IMR-90 (cell line): Measurements from ENCODE around the gene BAMBI. TPM values are rescaled to one million over a fixed set of nuclear protein-coding genes. Genes with fewer than 3 reads are reported as not detected.
A peak's percentile ranks its signal among the peaks of the same experiment; 100 is the strongest.

Experiments used
- ATAC-seq: fragments of 200-7000 bp; cut with Tn5 transposase; 2 replicates; pipeline ENCODE4 v1.9.1; 2020; ENCODE audit warnings: low read depth, mild to moderate bottlenecking, moderate library complexity
- BruUV-seq: library from RNA; stranded (reverse); fragments of 400-500 nt; replicated peaks from 2 replicates; lab custom pipeline; 2021; lab: Mats Ljungman, UMichigan
- CTCF ChIA-PET: fragments of 300-600 bp; formaldehyde crosslinking; extraction: SDS; loops from one replicate; lab custom pipeline; 2021; ENCODE audit warnings: antibody characterized with exemption; lab: Yijun Ruan, JAX
- POLR2A ChIA-PET: fragments of 300-600 bp; sonication (Branson Sonifier 250); formaldehyde crosslinking; loops from one replicate; lab custom pipeline; 2022; ENCODE audit warnings: antibody characterized with exemption; ENCODE audit not compliant: unreplicated experiment; lab: Charles Lee
- DNase-seq: peaks from one replicate; pipeline ENCODE4 v3.0.0; 2013
- H2AFZ ChIP-seq: replicated peaks from 2 replicates; pipeline ENCODE3; 2013; ENCODE audit warnings: low read length, mild to moderate bottlenecking; ENCODE audit not compliant: poor library complexity
- H2AK5ac ChIP-seq: 2 replicates; pipeline ENCODE4 v1.6.1; 2013; ENCODE audit warnings: low read depth, low read length, inconsistent platforms
- H2AK9ac ChIP-seq: replicated peaks from 2 replicates; pipeline ENCODE3; 2013; ENCODE audit warnings: mild to moderate bottlenecking, low read depth, low read length, moderate library complexity; ENCODE audit not compliant: poor library complexity
- H2BK120ac ChIP-seq: 2 replicates; pipeline ENCODE4 v1.6.1; 2013; ENCODE audit warnings: low read depth, low read length, inconsistent platforms
- H2BK15ac ChIP-seq: 3 replicates; pipeline ENCODE4 v1.6.1; 2013; ENCODE audit warnings: low read depth, low read length, inconsistent platforms
- H2BK20ac ChIP-seq: 2 replicates; pipeline ENCODE4 v1.6.1; 2013; ENCODE audit warnings: low read depth, mild to moderate bottlenecking, inconsistent platforms, low read length, moderate library complexity
- H2BK5ac ChIP-seq: 2 replicates; pipeline ENCODE4 v1.6.1; 2013; ENCODE audit warnings: mild to moderate bottlenecking, low read depth, low read length, inconsistent platforms; ENCODE audit not compliant: poor library complexity, severe bottlenecking
- H3K14ac ChIP-seq: replicated peaks from 2 replicates; pipeline ENCODE4 v1.6.1; 2013; ENCODE audit warnings: low read depth, low read length, inconsistent platforms
- H3K18ac ChIP-seq: 2 replicates; pipeline ENCODE4 v1.6.1; 2013; ENCODE audit warnings: low read depth, low read length, control low read depth
- H3K23ac ChIP-seq: 2 replicates; pipeline ENCODE4 v1.6.1; 2013; ENCODE audit warnings: low read depth, low read length, inconsistent platforms
- H3K27ac ChIP-seq: 2 replicates; pipeline ENCODE4 v1.5.1; 2013; ENCODE audit warnings: mild to moderate bottlenecking, control low read depth, low read length; ENCODE audit not compliant: insufficient read depth
- H3K27me3 ChIP-seq: 2 replicates; pipeline ENCODE4 v1.6.1; 2013; ENCODE audit warnings: low read length; ENCODE audit not compliant: control insufficient read depth, insufficient read depth
- H3K36me3 ChIP-seq: 2 replicates; pipeline ENCODE4 v1.6.1; 2013; ENCODE audit warnings: low read length, mixed read lengths; ENCODE audit not compliant: control insufficient read depth, insufficient read depth
- H3K4ac ChIP-seq: 2 replicates; pipeline ENCODE4 v1.6.1; 2013; ENCODE audit warnings: low read depth, low read length, inconsistent platforms
- H3K4me1 ChIP-seq: 2 replicates; pipeline ENCODE4 v1.6.1; 2013; ENCODE audit warnings: low read length, mixed read lengths; ENCODE audit not compliant: control insufficient read depth, insufficient read depth
- H3K4me2 ChIP-seq: 2 replicates; pipeline ENCODE4 v1.6.1; 2013; ENCODE audit warnings: low read depth, mild to moderate bottlenecking, control low read depth, low read length, moderate library complexity
- H3K4me3 ChIP-seq: 2 replicates; pipeline ENCODE4 v1.5.1; 2013; ENCODE audit warnings: low read depth, mild to moderate bottlenecking, control low read depth, low read length, moderate library complexity; ENCODE audit not compliant: insufficient read depth
- H3K56ac ChIP-seq: 2 replicates; pipeline ENCODE4 v1.6.1; 2013; ENCODE audit warnings: low read length, inconsistent platforms; ENCODE audit not compliant: insufficient read depth; ENCODE audit errors: extremely low read depth
- H3K79me1 ChIP-seq, 2 experiments: 2 replicates each; pipeline ENCODE4 v1.6.1; 2013; ENCODE audit warnings: low read length in 2 of 2, inconsistent platforms in 1 of 2, low read depth in 1 of 2
- H3K9ac ChIP-seq: 2 replicates; pipeline ENCODE4 v1.6.1; 2013; ENCODE audit warnings: low read depth, low read length, control low read depth
- H3K9me1 ChIP-seq: 2 replicates; pipeline ENCODE4 v1.6.1; 2013; ENCODE audit warnings: low read length, inconsistent platforms; ENCODE audit not compliant: insufficient read depth
- H3K9me3 ChIP-seq: 2 replicates; pipeline ENCODE4 v1.6.1; 2013; ENCODE audit warnings: low read length; ENCODE audit not compliant: control insufficient read depth, insufficient read depth
- H4K20me1 ChIP-seq: 2 replicates; pipeline ENCODE4 v1.6.1; 2013; ENCODE audit warnings: low read length, inconsistent platforms; ENCODE audit not compliant: insufficient read depth
- H4K5ac ChIP-seq: 2 replicates; pipeline ENCODE4 v1.6.1; 2013; ENCODE audit warnings: mild to moderate bottlenecking, low read depth, low read length, control low read depth
- H4K8ac ChIP-seq, 2 experiments: 2 replicates each; pipeline ENCODE4 v1.6.1; 2013; ENCODE audit warnings: low read depth in 2 of 2, low read length in 2 of 2, control low read depth in 1 of 2, inconsistent platforms in 1 of 2
- H4K91ac ChIP-seq: 2 replicates; pipeline ENCODE4 v1.6.1; 2013; ENCODE audit warnings: low read depth, low read length, inconsistent platforms; ENCODE audit not compliant: insufficient read depth
- BHLHE40 ChIP-seq: fragments of 150-350 bp; IDR thresholded peaks from 2 replicates; pipeline ENCODE4 v1.6.1; 2016; ENCODE audit warnings: mild to moderate bottlenecking, low read depth, low read length
- CTCF ChIP-seq: conservative IDR thresholded peaks from 2 replicates; pipeline ENCODE4 v1.5.1; 2012; ENCODE audit warnings: mild to moderate bottlenecking, low read depth, low read length, improper control_type of control experiment
- ELK1 ChIP-seq: fragments of 150-350 bp; IDR thresholded peaks from 2 replicates; pipeline ENCODE4 v1.6.1; 2016; ENCODE audit warnings: low read depth, mild to moderate bottlenecking, low read length, moderate library complexity, borderline replicate concordance
- FOS ChIP-seq: fragments of 150-350 bp; IDR thresholded peaks from 2 replicates; pipeline ENCODE4 v1.6.1; 2016; ENCODE audit warnings: low read depth, low read length
- RAD21 ChIP-seq: IDR thresholded peaks from 2 replicates; pipeline ENCODE4 v1.6.1; 2012; ENCODE audit warnings: low read length, improper control_type of control experiment
- RFX5 ChIP-seq: IDR thresholded peaks from 2 replicates; pipeline ENCODE4 v1.8.0; 2012; ENCODE audit warnings: low read depth, mild to moderate bottlenecking, low read length, moderate library complexity
- WGBS, 2 experiments: methylation state at CpG; one replicate each; pipeline versions ENCODE4 v1.1.5 to v1.1.7; 2013; ENCODE audit warnings: missing lambda C conversion rate in 2 of 2; ENCODE audit not compliant: insufficient read length in 1 of 2; ENCODE audit errors: extremely low coverage in 2 of 2; 5-methylcytosine and 5-hydroxymethylcytosine counted together
- dilution Hi-C: fragments of 300-500 bp; cut with HindIII; formaldehyde crosslinking; loops from one replicate; pipeline ENCODE4 v1.14.3; 2018; ENCODE audit warnings: low sequenced_read_pairs; ENCODE audit not compliant: unreplicated experiment
- in situ Hi-C: fragments of 300-500 bp; cut with MboI; formaldehyde crosslinking; loops from 3 replicates; pipeline ENCODE4 v1.14.3; 2019; ENCODE audit warnings: low sequenced_read_pairs, inconsistent platforms, mixed read lengths
- intact Hi-C: fragments of 100-400 bp; cut with micrococcal nuclease; formaldehyde crosslinking; loops from 2 replicates; pipeline ENCODE4 v1.10.0; 2022
- polyA plus RNA-seq, 3 experiments: library from polyadenylated mRNA; depleted of rRNA; stranded (reverse); fragments of >200 nt; gene quantifications; 2 replicates each; pipeline ENCODE4 v1.2.3, GENCODE V29; 2012; ENCODE audit warnings: low replicate concordance in 1 of 3
- total RNA-seq: library from RNA; depleted of rRNA; stranded (reverse); fragments of >200 nt; gene quantifications from 2 replicates; pipeline ENCODE4 v1.2.3, GENCODE V29; 2012

Gene BAMBI
- total and polyA plus RNA-seq, 2 of the 4 experiments (the other 2 are of a cell fraction), result 14.4 to 19.4 TPM

GRCh38 chr10:28678687-28679457 lies 1.6 kb downstream of the BAMBI start:
- DNase-seq (peak; percentile 24), ATAC-seq (no peak)
- peak overlapping the region; percentile 54; the same call in 1 of the 2 replicates for H3K4ac ChIP-seq
- in situ Hi-C loops, result loop anchor here (5.0 to 25.0 kb wide), 3 partner anchors 108 to 453 kb away; no protein-coding TSS in a partner anchor
- H2BK5ac ChIP-seq, result peak overlapping the region; percentile 16
- H3K23ac ChIP-seq, result peak overlapping the region; percentile 93
- POLR2A ChIA-PET, result interaction anchor here (0.8 kb wide), 1 partner anchor 453 kb away, joined by 3 read pairs; no protein-coding TSS in a partner anchor
- no peaks in the 10 kb centered on the region for H3K9me3 ChIP-seq
- TF ChIP-seq RFX5 (no peak), ELK1 (no peak), CTCF (no peak), RAD21 (peak; percentile 2; the same call in 1 of the 2 replicates), FOS (no peak), BHLHE40 (0 out of 2 replicates have a peak, but pooled peaks have one; percentile 16)
- H3K14ac ChIP-seq, result peak overlapping the region; percentile 35
- no peak overlapping the region for H2BK20ac ChIP-seq
- peaks cover 30% of the 10 kb centered on the region for H4K20me1 ChIP-seq
- H2BK15ac ChIP-seq, result peak overlapping the region; percentile 36; the same call in 1 of the 3 replicates
- 0 out of 2 replicates have a peak overlapping the region, but pooled peaks have one; percentile 31 for H4K91ac ChIP-seq
- peaks cover 6% of the 10 kb centered on the region for H3K4me1 ChIP-seq
- CTCF ChIA-PET, result no interaction called here
- peaks cover 7% of the 10 kb centered on the region for H3K36me3 ChIP-seq
- peak overlapping the region; percentile 91 for H3K4me2 ChIP-seq
- peak overlapping the region; percentile 75 for H2AFZ ChIP-seq
- no CpG with 5 or more reads among the region's 12 CpGs for WGBS, 2 experiments
- H3K9me1 ChIP-seq, result peaks cover 5% of the 10 kb centered on the region; the same call in 1 of the 2 replicates
- H2BK120ac ChIP-seq, result peak overlapping the region; percentile 20; the same call in 1 of the 2 replicates
- peaks cover 24% of the 10 kb centered on the region for H3K27me3 ChIP-seq
- H3K56ac ChIP-seq, result peak overlapping the region; percentile 37
- H3K79me1 ChIP-seq, result peaks cover 11 to 38% of the 10 kb centered on the region in 2 experiments
- TSS peak; percentile 51 for BruUV-seq
- H2AK9ac ChIP-seq, result no peak overlapping the region
- H4K8ac ChIP-seq, result peak overlapping the region; percentile 24 to 38; a peak in 1 of 4 replicates
- dilution Hi-C loops, result no loop called here
- no peak overlapping the region for H2AK5ac ChIP-seq
- H3K18ac ChIP-seq, result peak overlapping the region; percentile 90
- peak overlapping the region; percentile 89 for H3K4me3 ChIP-seq
- peak overlapping the region; percentile 93 for H3K9ac ChIP-seq
- intact Hi-C loops, result loop anchor here (1.0 to 5.0 kb wide), 7 partner anchors 162 to 578 kb away; no protein-coding TSS in a partner anchor
- H3K27ac ChIP-seq, result peak overlapping the region; percentile 54
- no peak overlapping the region for H4K5ac ChIP-seq
